NCI-H524 (cell line): ENCODE measurements around the gene HCRTR2.
"Not testable (repeated sequence)": the region's sequence is repeated elsewhere in the genome, so short reads cannot be mapped to it uniquely, and the experiment has no call there.

Source experiments
- DNase-seq, 2 experiments: peaks; one replicate each; lab custom pipeline; 2025; lab: John Stamatoyannopoulos, UW

HCRTR2 gene

GRCh38 chr6:55174211-55175026, at the start of gene HCRTR2:
Gene HCRTR2 (plus strand): TSS chr6:55174515. CDS start chr6:55174588, 73 bp downstream.
- no peak for DNase-seq

DNA sequence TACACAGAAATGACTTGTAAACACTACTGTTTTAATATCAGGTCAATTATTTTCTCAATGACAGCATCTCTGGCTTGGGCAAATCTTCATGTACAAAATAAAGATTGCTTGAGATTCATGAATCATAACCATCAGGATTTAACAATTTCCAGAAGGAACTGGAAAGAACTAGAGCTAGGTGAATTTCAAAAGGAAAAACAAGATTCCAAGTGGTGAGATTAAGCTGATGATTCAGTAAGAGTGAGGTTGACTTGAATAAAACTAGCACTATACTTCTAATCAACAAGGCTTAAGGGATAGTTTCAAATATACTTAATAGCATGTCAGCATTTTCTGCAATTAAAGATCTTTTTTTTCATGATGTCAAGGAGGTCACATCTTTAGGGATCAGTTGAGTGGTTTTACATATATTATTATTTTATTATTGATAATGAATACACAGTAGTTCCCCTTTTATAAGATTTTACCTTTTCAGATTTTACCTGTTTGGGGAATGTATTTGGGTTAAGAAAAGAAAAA, 43.5 kb upstream of the HCRTR2 start:
- DNase-seq = no peak

DNA sequence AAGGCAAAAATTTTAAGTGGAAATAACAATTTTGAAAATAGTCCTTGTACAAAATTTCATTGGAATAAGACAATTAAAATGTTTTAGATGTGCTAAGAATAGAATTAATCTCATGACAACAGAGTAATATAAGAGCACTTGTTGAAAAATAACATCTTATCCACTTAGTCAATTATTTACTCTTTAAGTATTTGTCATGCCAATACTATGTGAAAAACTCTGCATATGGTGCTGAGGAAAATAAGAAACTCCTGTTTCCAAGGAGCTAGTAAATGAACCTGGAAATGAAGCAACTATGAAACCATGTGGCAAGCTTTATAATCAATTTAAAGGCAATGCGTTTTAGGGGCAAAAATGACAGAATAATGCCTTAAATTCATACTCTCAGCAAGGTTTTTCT, 42.7 kb upstream of the HCRTR2 start:
- DNase-seq = no peak

DNA sequence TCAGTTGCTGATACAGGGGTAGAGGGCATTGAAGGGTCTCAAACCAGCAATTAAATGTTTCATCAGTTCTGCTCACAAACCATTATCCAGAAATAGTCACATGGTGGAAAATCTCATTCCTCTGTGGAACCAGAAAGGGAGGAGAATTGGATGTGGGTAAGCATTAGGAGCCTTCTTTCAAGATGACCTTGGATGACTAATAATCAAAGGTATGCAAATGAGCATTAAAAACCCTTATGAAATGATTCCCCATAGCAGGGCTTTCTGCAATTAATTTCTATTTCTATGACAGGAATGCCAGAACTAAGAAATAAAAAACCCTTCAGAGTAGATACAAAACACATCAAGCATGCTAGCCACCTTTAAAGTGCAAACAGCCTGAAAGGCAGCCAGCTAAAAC, 37.4 kb upstream of the HCRTR2 start:
- no peak for DNase-seq

GRCh38 chr6:55137929-55138693, 36.2 kb upstream of the HCRTR2 start:
- DNase-seq = no peak

DNA sequence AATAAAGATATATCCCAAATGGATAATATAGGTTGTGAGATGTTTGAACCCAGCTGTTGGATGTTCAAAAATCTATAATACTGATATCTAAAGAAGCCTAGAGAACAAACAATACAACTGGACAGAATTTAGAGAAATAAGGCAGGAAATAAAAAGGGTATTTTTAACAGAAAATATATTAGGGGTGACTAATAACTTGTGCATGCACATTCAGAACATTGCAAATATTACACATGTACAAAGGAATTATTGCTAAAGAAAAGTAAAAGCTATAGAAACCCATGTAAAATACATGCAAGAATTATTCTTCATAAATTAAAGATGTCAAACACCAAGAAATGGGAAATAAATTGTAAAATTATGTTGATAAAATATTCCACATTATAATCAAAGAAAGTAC, 32.7 kb upstream of the HCRTR2 start:
- no peak for DNase-seq

DNA sequence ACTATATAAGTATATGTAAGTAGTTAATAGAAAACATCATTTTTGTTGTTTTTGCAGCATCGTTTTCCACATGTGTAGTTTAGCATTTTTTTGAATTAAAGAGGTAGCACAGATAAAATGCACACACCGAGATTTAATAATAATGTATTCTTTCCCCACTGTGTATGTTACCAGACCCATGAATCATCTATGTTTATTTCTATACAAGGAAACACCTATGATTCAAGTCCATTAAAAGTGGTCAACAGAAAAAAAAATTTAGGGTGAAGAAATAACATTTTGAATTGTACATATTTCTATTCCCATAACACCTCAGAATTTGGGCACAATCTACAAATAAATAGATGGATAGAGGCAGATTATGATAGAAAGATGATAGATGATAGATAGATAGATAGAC, 31.7 kb upstream of the HCRTR2 start:
- DNase-seq = no peak

DNA sequence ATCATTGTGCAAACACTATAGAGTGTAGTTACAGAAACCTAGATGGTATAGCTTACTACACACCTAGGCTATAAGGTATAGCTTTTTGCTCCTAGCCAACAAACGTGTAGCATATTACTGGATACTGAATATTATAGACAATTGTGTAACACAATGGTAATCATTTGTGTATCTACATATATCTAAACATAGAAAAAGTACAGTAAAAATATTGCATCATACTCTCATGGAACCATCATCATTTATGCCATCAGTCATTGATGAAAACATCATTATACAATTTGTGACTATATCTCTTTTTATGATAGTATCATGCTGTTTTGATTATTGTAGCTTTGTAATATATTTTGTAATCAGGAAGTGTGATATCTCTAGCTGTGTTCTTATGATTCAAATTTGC, 21.0 kb upstream of the HCRTR2 start:
- no peak for DNase-seq

DNA sequence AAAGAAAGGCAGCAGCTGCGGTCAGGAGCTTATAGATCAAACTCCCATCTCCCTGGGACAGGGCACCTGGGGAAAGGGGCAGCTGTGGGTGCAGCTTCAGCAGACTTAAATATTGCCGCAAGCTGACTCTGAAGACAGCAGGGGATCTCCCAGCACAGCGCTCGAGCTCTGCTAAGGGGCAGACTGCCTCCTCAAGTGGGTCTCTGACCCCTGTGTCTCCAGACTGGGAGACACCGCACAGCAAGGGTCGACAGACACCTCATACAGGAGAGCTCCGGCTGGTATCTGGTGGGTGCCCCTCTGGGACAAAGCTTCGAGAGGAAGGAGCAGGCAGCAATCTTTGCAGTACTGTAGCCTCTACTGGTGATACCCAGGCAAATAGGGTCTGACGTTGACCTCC, 15.5 kb upstream of the HCRTR2 start:
- DNase-seq = not testable (repeated sequence)

GRCh38 chr6:55167860-55168259, 6.5 kb upstream of the HCRTR2 start:
- no peak for DNase-seq

DNA sequence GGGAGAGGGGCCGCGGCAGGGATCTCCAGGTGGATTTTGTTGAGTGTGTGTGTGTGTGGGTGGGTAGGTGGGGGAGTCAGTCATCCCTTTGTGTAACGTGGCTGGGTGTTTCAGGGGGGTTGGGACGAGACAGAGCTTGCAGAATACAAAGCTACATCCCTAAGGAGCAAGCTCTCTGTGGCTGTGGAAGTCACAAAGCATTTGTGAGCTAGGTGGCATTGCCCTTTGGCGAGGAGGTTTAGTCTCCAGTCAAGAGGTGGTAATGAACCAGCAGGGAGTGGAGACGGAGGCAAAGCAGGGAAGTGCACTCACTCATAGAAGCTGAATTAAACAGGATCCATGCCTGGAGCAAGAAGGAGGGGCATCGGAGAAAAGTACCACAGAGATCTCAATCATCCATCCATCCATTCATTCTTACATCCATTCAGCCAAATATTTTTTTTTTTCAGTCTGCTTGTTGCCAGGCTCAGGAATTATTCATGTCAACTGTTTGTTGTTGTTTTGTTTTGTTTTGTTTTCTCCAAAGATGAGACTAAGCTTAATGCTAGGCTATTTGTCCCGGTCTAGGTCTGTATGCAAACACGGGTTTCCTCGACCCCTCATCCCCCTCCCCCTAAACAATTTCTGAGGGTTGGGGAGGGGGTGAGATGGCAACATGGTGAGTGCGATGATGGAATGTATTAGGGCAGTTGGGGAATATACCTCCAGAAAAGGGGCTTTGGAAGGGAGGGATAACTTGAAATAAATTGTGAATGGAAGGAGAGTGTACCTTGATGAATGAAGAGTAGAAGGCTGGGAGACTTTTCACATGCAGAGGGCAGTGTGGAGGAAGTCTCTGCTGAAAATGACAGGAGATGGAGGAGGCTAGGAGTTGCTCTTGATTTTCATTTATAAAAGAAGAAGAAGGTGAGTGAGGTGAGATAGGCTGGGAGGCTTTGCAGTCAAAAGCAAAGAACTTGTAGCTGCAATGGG, 1.0 kb downstream of the HCRTR2 start:
- peak; percentile 6 to 31 for DNase-seq

DNA sequence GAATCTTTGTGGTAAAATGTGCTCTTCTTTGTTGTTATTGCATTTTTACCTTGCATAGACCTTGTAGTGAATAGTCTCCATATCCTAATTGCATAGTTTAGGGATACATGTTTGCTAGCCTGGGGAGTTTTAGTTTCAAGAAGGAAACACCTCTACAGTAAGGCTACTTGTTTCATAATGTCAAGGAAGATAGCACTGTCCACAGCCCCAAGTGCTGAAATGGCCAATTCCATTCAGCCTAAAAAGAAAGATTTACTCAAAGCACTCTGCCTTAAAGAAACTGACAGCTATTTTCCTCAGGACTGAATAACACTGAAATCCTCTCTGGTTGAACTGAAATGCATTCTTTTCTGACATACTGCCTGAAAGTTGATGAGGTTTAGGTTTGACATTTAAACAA, 2.6 kb downstream of the HCRTR2 start:
- DNase-seq = no peak

- DNase-seq = no peak
These were observed 5.9 kb downstream of the HCRTR2 start for GRCh38 chr6:55180258-55180657.

- peak; percentile 38 to 80 for DNase-seq
These were observed 7.8 kb downstream of the HCRTR2 start for GRCh38 chr6:55182016-55182650.

DNA sequence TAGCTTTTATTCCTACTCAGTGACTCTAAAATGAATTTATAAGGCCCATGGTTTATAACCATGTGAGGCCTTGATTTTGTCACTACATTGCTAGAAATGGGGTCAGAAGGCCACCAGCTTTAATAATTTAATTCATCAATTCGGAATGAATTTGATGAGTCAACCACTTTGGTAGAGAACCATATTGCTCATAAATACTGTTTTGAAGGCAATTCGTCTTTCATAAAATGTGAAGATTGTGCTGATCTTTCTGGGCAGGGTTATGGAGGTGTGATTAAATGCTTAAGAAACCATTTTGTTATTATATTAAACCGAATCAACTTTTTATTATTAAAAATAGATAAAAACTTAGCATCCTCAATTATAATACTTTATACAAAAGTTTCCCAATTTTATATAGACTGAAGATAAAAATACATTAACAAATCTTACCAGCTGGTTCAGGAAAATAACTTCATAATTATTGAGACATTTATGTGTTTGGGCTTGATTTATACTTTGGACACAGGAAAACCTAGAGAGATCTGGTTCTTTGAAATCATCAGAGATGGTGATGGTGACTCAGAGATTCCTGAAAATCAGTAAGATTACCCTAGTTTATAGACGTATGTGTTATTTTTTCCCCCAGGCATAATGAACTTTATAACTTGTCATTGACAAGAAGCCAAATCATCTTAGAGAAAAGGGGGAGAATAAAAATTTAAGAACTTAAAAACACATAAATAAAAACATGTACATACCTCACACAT, 10.6 kb downstream of the HCRTR2 start:
- no peak for DNase-seq

DNA sequence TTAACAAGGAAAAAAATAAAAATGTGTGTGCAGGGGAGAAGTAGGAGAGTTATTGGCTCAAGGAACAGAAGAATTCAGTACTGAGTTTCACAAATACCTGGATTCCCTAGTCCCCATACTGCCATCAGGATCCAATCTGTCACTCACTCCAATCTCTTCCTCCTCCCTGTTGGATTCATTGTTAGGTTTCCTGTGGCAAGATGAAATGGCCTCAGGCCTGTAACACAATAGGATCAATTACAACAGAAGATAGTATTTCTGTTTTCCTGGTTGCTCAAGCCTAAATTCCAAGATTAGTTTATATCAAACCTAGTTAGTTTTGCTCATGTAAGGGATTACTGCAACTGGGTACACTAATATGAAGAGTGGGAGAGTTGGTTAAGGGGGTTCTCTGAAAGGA, 24.4 kb downstream of the HCRTR2 start:
- no peak for DNase-seq

DNA sequence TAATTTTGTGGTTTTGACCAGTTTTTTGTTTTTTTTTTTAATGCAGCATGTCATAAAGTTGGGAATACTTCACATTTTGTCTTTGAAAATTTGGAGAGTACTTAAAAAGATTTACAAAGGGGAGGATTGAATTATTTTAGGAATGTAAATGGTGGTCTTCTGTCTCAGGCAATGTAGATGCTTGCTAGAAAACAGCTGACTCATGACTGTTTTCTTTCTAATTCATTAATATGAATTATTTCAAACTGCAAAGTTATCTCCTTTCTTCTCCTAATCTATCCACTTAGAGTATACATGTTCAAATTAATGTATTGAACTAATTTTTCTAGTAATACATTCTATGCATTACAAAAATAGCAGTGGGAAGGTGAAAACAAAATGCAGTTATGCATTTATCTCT, 24.9 kb downstream of the HCRTR2 start:
- DNase-seq = no peak

- DNase-seq = no peak
These were observed 34.5 kb downstream of the HCRTR2 start for GRCh38 chr6:55208478-55209458.

DNA sequence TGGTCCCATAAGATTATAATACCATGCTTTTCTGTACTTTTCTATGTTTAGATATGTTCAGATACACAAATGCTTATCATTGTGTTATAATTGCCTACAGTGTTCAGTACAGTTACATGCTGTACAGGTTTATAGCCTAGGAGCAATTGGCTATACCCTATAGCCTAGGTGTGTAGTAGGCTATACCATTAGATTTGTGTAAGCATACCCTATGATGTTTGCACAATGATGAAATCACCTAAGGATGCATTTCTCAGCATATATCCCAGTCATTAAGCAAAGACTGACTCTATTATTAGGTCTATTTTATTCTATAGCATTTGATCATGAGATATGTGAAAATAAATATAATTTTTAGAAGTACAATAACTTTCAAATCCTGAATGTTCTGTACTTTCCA, 36.6 kb downstream of the HCRTR2 start:
- DNase-seq = no peak

DNA sequence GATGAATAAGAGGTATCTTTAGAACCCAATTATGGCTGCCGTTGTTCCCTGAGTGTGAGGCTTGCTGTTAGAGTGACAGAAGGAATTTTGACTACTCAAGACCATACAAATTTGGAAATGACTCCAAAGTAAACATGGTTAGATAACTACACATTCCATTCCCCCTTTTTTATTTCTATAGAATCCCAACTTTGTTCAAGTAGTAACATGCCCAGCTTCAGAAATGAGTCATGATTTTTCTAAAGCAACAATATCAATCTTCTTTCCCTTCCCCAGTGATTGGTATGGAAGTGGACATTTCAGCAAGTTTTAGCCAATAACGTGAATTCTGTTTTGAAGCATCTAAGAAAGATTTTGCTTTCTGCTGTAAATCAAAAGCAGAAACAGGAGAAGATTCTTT, 37.8 kb downstream of the HCRTR2 start:
- DNase-seq = no peak
